ENCODE results near the gene UXS1. TPM values are rescaled to one million over a fixed set of nuclear protein-coding genes. Genes with fewer than 3 reads are reported as not detected.

Gene UXS1
- total and polyA plus RNA-seq, 9 of the 15 experiments (the other 6 are each of a cell fraction or from before 2014, with no cell fraction given): 5.8 to 25.8 (median 15.0) TPM

DNA sequence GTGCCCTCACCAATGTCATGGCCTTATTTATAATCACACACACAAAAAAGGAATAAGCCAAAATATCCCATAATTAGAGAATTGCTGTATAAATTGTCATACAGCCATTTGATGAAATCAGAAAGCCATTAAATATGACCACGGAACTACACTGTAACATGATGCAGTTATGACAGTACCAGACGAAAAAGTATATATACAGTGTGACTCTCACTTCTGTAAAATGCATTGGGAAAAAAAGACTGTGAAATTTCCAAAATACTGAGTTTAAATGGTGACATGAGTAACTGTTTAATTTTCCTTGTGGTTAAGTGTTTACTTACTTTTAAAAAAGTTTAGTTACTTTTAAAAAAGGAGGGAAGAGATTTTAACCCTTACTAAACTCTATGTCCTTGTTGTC, 25.4 kb downstream of the UXS1 start (continued):
- no peak for TF ChIP-seq SRSF3 (IDR thresholded peaks at IDR 0.05; ENCODE audit: insufficient read depth, low read length)
- TF ChIP-seq ERF (CRISPR knock-in tag; IDR thresholded peaks at IDR 0.05): no peak
- no peak for TF ChIP-seq ZNF311 (CRISPR knock-in tag; IDR thresholded peaks at IDR 0.05)
- TF ChIP-seq ZNF217 (CRISPR knock-in tag; IDR thresholded peaks at IDR 0.05): no peak
- TF ChIP-seq, protein P1, sequence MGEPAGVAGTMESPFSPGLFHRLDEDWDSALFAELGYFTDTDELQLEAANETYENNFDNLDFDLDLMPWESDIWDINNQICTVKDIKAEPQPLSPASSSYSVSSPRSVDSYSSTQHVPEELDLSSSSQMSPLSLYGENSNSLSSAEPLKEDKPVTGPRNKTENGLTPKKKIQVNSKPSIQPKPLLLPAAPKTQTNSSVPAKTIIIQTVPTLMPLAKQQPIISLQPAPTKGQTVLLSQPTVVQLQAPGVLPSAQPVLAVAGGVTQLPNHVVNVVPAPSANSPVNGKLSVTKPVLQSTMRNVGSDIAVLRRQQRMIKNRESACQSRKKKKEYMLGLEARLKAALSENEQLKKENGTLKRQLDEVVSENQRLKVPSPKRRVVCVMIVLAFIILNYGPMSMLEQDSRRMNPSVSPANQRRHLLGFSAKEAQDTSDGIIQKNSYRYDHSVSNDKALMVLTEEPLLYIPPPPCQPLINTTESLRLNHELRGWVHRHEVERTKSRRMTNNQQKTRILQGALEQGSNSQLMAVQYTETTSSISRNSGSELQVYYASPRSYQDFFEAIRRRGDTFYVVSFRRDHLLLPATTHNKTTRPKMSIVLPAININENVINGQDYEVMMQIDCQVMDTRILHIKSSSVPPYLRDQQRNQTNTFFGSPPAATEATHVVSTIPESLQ (CRISPR knock-in tag; IDR thresholded peaks at IDR 0.05): no peak
- TF ChIP-seq, protein P2, sequence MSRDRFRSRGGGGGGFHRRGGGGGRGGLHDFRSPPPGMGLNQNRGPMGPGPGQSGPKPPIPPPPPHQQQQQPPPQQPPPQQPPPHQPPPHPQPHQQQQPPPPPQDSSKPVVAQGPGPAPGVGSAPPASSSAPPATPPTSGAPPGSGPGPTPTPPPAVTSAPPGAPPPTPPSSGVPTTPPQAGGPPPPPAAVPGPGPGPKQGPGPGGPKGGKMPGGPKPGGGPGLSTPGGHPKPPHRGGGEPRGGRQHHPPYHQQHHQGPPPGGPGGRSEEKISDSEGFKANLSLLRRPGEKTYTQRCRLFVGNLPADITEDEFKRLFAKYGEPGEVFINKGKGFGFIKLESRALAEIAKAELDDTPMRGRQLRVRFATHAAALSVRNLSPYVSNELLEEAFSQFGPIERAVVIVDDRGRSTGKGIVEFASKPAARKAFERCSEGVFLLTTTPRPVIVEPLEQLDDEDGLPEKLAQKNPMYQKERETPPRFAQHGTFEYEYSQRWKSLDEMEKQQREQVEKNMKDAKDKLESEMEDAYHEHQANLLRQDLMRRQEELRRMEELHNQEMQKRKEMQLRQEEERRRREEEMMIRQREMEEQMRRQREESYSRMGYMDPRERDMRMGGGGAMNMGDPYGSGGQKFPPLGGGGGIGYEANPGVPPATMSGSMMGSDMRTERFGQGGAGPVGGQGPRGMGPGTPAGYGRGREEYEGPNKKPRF (IDR thresholded peaks at IDR 0.05; ENCODE audit: low read depth, low read length): no peak
- TF ChIP-seq, protein P3, sequence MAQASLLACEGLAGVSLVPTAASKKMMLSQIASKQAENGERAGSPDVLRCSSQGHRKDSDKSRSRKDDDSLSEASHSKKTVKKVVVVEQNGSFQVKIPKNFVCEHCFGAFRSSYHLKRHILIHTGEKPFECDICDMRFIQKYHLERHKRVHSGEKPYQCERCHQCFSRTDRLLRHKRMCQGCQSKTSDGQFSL (CRISPR knock-in tag; IDR thresholded peaks at IDR 0.05): no peak
- TF ChIP-seq, protein P3 (tag; IDR thresholded peaks at IDR 0.05): no peak
- TF ChIP-seq, protein P4, sequence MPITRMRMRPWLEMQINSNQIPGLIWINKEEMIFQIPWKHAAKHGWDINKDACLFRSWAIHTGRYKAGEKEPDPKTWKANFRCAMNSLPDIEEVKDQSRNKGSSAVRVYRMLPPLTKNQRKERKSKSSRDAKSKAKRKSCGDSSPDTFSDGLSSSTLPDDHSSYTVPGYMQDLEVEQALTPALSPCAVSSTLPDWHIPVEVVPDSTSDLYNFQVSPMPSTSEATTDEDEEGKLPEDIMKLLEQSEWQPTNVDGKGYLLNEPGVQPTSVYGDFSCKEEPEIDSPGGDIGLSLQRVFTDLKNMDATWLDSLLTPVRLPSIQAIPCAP (CRISPR knock-in tag; IDR thresholded peaks at IDR 0.05; ENCODE audit: borderline replicate concordance): no peak
- no peak for TF ChIP-seq SMAD4 (CRISPR knock-in tag; conservative IDR thresholded peaks at IDR 0.05)
- TF ChIP-seq, protein P5, sequence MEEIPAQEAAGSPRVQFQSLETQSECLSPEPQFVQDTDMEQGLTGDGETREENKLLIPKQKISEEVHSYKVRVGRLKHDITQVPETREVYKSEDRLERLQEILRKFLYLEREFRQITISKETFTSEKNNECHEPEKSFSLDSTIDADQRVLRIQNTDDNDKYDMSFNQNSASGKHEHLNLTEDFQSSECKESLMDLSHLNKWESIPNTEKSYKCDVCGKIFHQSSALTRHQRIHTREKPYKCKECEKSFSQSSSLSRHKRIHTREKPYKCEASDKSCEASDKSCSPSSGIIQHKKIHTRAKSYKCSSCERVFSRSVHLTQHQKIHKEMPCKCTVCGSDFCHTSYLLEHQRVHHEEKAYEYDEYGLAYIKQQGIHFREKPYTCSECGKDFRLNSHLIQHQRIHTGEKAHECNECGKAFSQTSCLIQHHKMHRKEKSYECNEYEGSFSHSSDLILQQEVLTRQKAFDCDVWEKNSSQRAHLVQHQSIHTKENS (CRISPR knock-in tag; IDR thresholded peaks at IDR 0.05): no peak
- TF ChIP-seq ZNF23 (CRISPR knock-in tag; IDR thresholded peaks at IDR 0.05): no peak

All from K562 (cell line).